PC-3 (cell line): ENCODE results near the gene METTL1. TPM values are rescaled to one million over a fixed set of nuclear protein-coding genes. Genes with fewer than 3 reads are reported as not detected.

Experiments
- ATAC-seq: fragments of 200-7000 bp; cut with Tn5 transposase; 2 replicates; pipeline ENCODE4 v1.9.1; 2020; ENCODE audit warnings: mild to moderate bottlenecking, moderate library complexity
- BruUV-seq: library from RNA; stranded (reverse); fragments of 400-500 nt; replicated peaks from 2 replicates; lab custom pipeline; 2021; lab: Mats Ljungman, UMichigan
- CTCF ChIA-PET: fragments of 300-600 bp; sonication (Branson Sonifier 250); formaldehyde crosslinking; loops from one replicate; lab custom pipeline; 2022; ENCODE audit warnings: antibody characterized with exemption; lab: Charles Lee
- POLR2A ChIA-PET: fragments of 300-600 bp; sonication (Branson Sonifier 250); formaldehyde crosslinking; loops from one replicate; lab custom pipeline; 2022; ENCODE audit warnings: antibody characterized with exemption; ENCODE audit not compliant: unreplicated experiment; lab: Charles Lee
- DNase-seq: peaks from one replicate; pipeline ENCODE4 v3.0.0-alpha.2; 2015
- H2AFZ ChIP-seq: fragments of 300-600 bp; sonication (generic); 2 replicates; pipeline ENCODE4 v1.6.0; 2016; ENCODE audit warnings: antibody characterized with exemption, low read length
- H3F3A ChIP-seq: fragments of 300-600 bp; sonication (generic); one replicate; pipeline ENCODE4 v1.6.0; 2017; ENCODE audit warnings: antibody characterized with exemption, low read length, control low read depth, mild to moderate bottlenecking; ENCODE audit not compliant: unreplicated experiment
- H3K27ac ChIP-seq: fragments of 300-600 bp; sonication (generic); 2 replicates; pipeline ENCODE4 v1.5.1; 2016; ENCODE audit warnings: mild to moderate bottlenecking, low read length
- H3K27me3 ChIP-seq: fragments of 300-600 bp; sonication (generic); 2 replicates; pipeline ENCODE4 v1.6.1; 2016; ENCODE audit warnings: low read length, mixed read lengths
- H3K36me3 ChIP-seq: fragments of 300-600 bp; sonication (generic); 2 replicates; pipeline ENCODE4 v1.6.1; 2016; ENCODE audit warnings: low read depth, mixed run types, low read length, mixed read lengths
- H3K4me1 ChIP-seq: fragments of 300-600 bp; sonication (generic); 2 replicates; pipeline ENCODE4 v1.5.1; 2016; ENCODE audit warnings: low read length; ENCODE audit not compliant: insufficient read depth
- H3K4me2 ChIP-seq: fragments of 300-600 bp; sonication (generic); 2 replicates; pipeline ENCODE4 v1.6.0; 2016; ENCODE audit warnings: low read length
- H3K4me3 ChIP-seq: fragments of 300-600 bp; sonication (generic); 2 replicates; pipeline ENCODE4 v1.5.1; 2016; ENCODE audit warnings: mild to moderate bottlenecking, low read length, mixed read lengths
- H3K79me2 ChIP-seq: fragments of 300-600 bp; sonication (generic); 2 replicates; pipeline ENCODE4 v1.6.1; 2017; ENCODE audit warnings: low read length, mixed read lengths
- H3K9ac ChIP-seq: fragments of 300-600 bp; sonication (generic); 2 replicates; pipeline ENCODE4 v1.6.0; 2016; ENCODE audit warnings: mild to moderate bottlenecking, low read length
- H3K9me2 ChIP-seq: fragments of 300-600 bp; sonication (generic); replicated peaks from 2 replicates; pipeline ENCODE4 v1.6.1; 2016; ENCODE audit warnings: mixed run types, low read length, mixed read lengths
- H3K9me3 ChIP-seq: fragments of 300-600 bp; sonication (generic); 2 replicates; pipeline ENCODE4 v1.6.1; 2016; ENCODE audit warnings: low read length, mixed read lengths
- H4K20me1 ChIP-seq: fragments of 300-600 bp; sonication (generic); 2 replicates; pipeline ENCODE4 v1.6.1; 2016; ENCODE audit warnings: low read length, mixed read lengths
- EZH2 ChIP-seq: fragments of 300-600 bp; sonication (generic); IDR thresholded peaks from one replicate; pipeline ENCODE4 v1.6.1; 2017; ENCODE audit warnings: antibody characterized with exemption, mild to moderate bottlenecking, low read length; ENCODE audit not compliant: unreplicated experiment
- EZH2phosphoT487 ChIP-seq: fragments of 300-600 bp; sonication (generic); IDR thresholded peaks from 2 replicates; pipeline ENCODE4 v1.6.1; 2018; ENCODE audit warnings: mild to moderate bottlenecking, antibody characterized with exemption, low read length, borderline replicate concordance
- intact Hi-C: fragments of 100-400 bp; cut with micrococcal nuclease; formaldehyde crosslinking; loops from 2 replicates; pipeline ENCODE4 v1.9.0; 2023
- total RNA-seq: library from RNA; depleted of rRNA; stranded (reverse); fragments of >200 nt; gene quantifications from 2 replicates; pipeline ENCODE4 v1.2.3, GENCODE V29; 2014
- TF ChIP-seq, protein P1 (sequence below): fragments of 300-600 bp; sonication (generic); conservative IDR thresholded peaks from 2 replicates; pipeline ENCODE4 v1.5.1; 2017; ENCODE audit warnings: antibody characterized with exemption, low read depth, mild to moderate bottlenecking, low read length

METTL1 gene
- total RNA-seq, 1 experiment from 2014 or later = 29.8 TPM

DNA sequence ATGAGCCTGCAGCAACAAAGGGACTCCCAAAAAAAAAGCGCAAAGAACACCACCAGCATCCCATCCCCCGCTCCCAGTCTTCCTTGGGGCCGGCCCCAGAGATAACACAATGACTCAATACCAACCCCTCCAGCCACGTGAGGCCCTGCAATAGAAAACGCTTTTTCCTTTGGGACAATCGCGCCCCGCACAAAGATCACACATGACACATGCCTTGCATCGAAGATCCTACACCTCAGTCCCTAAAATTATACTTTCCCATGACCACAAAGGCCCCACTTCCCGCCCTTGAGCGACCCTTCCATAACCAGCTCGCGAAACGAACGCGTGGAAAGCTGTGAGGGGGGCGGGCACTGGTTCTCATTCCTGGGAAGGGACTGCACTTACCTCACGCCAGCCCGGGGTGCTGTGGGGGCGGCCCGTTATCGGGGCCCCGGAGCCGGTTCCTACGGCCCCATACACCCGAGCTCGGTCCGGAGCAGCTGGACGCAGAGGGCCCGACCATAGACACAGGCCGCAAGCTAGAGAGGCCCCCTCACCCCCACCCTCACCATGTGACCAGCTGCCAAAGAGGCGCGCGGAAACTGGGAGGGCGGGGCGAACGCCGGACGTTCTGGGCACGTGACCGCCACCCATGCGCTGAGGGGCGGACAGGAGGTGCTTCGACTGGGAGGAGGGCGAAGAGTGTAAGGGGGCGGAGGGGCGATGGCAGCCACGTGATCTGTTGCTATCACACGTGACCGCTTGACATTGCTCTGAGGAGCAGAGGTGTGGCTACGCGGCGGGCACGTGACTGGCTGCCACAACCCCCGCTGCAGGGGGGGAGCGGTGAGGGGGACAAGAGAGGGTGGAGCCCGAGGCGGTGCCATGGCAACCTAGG lies 19.9 kb downstream of the METTL1 start, which contains the start of gene CDK4:
Gene CDK4 (minus strand): TSS at position 523 of the 880 bp plus-strand sequence. CDS start 593 bp downstream, outside the sequence.
- POLR2A ChIA-PET = interaction anchor here (0.6 kb wide), 1 partner anchor 1251 kb away, joined by 3 read pairs; no protein-coding TSS in a partner anchor
- Histone ChIP-seq H2AFZ (peak within 1 kb of the TSS; percentile 84), H3K27ac (peak within 1 kb of the TSS; percentile 78), H3K27me3 (no peaks in the 10 kb centered on the region), H3K9me2 (no peaks in the 10 kb centered on the region), H3K4me2 (peak within 1 kb of the TSS; percentile 96), H3K4me1 (peaks cover 31% of the 10 kb centered on the region), H3K9me3 (no peaks in the 10 kb centered on the region), H3K36me3 (peaks cover 31% of the 10 kb centered on the region), H4K20me1 (no peaks in the 10 kb centered on the region), H3F3A (no peaks in the 10 kb centered on the region), H3K79me2 (peaks cover 34% of the 10 kb centered on the region), H3K4me3 (peak within 1 kb of the TSS; percentile 82), H3K9ac (peak within 1 kb of the TSS; percentile 98)
- intact Hi-C loops = no loop called here
- ATAC-seq (peak; percentile 65), DNase-seq (peak; percentile 99)
- CTCF ChIA-PET = no interaction called here
- BruUV-seq = TSS peak; percentile 80
- TF ChIP-seq EZH2phosphoT487 (no peak), EZH2 (no peak)
- TF ChIP-seq, protein P1, sequence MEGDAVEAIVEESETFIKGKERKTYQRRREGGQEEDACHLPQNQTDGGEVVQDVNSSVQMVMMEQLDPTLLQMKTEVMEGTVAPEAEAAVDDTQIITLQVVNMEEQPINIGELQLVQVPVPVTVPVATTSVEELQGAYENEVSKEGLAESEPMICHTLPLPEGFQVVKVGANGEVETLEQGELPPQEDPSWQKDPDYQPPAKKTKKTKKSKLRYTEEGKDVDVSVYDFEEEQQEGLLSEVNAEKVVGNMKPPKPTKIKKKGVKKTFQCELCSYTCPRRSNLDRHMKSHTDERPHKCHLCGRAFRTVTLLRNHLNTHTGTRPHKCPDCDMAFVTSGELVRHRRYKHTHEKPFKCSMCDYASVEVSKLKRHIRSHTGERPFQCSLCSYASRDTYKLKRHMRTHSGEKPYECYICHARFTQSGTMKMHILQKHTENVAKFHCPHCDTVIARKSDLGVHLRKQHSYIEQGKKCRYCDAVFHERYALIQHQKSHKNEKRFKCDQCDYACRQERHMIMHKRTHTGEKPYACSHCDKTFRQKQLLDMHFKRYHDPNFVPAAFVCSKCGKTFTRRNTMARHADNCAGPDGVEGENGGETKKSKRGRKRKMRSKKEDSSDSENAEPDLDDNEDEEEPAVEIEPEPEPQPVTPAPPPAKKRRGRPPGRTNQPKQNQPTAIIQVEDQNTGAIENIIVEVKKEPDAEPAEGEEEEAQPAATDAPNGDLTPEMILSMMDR = no peak

DNA sequence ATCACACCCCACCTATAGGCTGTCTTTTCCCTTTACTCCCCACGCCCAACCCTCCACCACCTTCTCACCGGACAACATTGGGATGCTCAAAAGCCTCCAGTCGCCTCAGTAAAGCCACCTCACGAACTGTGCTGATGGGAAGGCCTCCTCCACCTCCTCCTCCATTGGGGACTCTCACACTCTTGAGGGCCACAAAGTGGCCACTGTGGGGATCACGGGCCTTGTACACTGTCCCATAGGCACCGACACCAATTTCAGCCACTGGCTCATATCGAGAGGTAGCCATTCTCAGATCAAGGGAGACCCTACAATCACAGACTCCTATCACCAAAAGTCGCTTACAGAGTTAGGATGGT lies 20.5 kb downstream of the METTL1 start:
- peaks cover 34% of the 10 kb centered on the region for H3K79me2 ChIP-seq
- POLR2A ChIA-PET = no interaction called here
- ATAC-seq = no peak
- TF ChIP-seq, protein P1 = no peak
- TF ChIP-seq EZH2 (no peak), EZH2phosphoT487 (no peak)
- H3K4me1 ChIP-seq = peaks cover 28% of the 10 kb centered on the region
- H4K20me1 ChIP-seq = no peaks in the 10 kb centered on the region
- no peaks in the 10 kb centered on the region for H3K27me3 ChIP-seq
- H3F3A ChIP-seq = peaks cover under 1% of the 10 kb centered on the region
- intact Hi-C loops = no loop called here
- H3K36me3 ChIP-seq = peaks cover 32% of the 10 kb centered on the region
- H3K9me2 ChIP-seq = no peaks in the 10 kb centered on the region
- H3K4me2 ChIP-seq = peak overlapping the region; percentile 96
- H3K9me3 ChIP-seq = no peaks in the 10 kb centered on the region
- peak overlapping the region; percentile 82 for H3K4me3 ChIP-seq
- no peak for DNase-seq
- peak overlapping the region; percentile 78; the same call in 1 of the 2 replicates for H3K27ac ChIP-seq
- peak overlapping the region; percentile 98 for H3K9ac ChIP-seq
- CTCF ChIA-PET = no interaction called here
- BruUV-seq = no TSS peak
- H2AFZ ChIP-seq = peak overlapping the region; percentile 84
